CD14-positive monocyte (primary cell): ENCODE results near the gene AATK. TPM values are rescaled to one million over a fixed set of nuclear protein-coding genes. Genes with fewer than 3 reads are reported as not detected.

Source experiments
- DNase-seq, 3 donors: peaks; one replicate each; pipeline ENCODE4 v3.0.0-alpha.2; 2011 to 2022
- H2AFZ ChIP-seq: 2 replicates; pipeline ENCODE4 v1.6.0; 2012; ENCODE audit warnings: mild to moderate bottlenecking, low read depth, low read length, inconsistent platforms; ENCODE audit not compliant: insufficient read depth, poor library complexity, severe bottlenecking
- H3K27ac ChIP-seq, 2 donors: 1 replicate in 1 of 2; 2 replicates in 1 of 2; pipeline ENCODE4 v1.5.1; 2012 to 2013; ENCODE audit warnings: low read length in 2 of 2, control low read depth in 1 of 2, inconsistent platforms in 1 of 2, low read depth in 1 of 2, mild to moderate bottlenecking in 1 of 2
- H3K27me3 ChIP-seq, 2 donors: one replicate each; pipeline versions ENCODE4 v1.6.0 to v1.6.1; 2011 to 2013; ENCODE audit warnings: low read length in 2 of 2; ENCODE audit not compliant: control insufficient read depth in 2 of 2, insufficient read depth in 2 of 2
- H3K36me3 ChIP-seq, 2 donors: replicated peaks in 1 of 2; 1 replicate in 1 of 2; 2 replicates in 1 of 2; pipeline versions ENCODE4 v1.5.1 to v1.6.1; 2012 to 2013; ENCODE audit warnings: low read length in 2 of 2, control low read depth in 1 of 2, inconsistent platforms in 1 of 2, mild to moderate bottlenecking in 1 of 2; ENCODE audit not compliant: insufficient read depth in 2 of 2, control insufficient read depth in 1 of 2
- H3K4me1 ChIP-seq, 2 donors: 1 replicate in 1 of 2; 2 replicates in 1 of 2; pipeline versions ENCODE4 v1.5.1 to v1.6.1; 2012 to 2013; ENCODE audit warnings: low read length in 2 of 2, control low read depth in 1 of 2, inconsistent platforms in 1 of 2, mild to moderate bottlenecking in 1 of 2, moderate library complexity in 1 of 2; ENCODE audit not compliant: insufficient read depth in 2 of 2, control insufficient read depth in 1 of 2
- H3K4me2 ChIP-seq: replicated peaks from 2 replicates; pipeline ENCODE3; 2012; ENCODE audit warnings: low read length, moderate library complexity, mild to moderate bottlenecking; ENCODE audit not compliant: poor library complexity, severe bottlenecking; ENCODE audit errors: extremely low read depth
- H3K4me3 ChIP-seq, 3 experiments: fragments of 200-600 bp in 1 of 3; sonication (generic) in 1 of 3; replicated peaks in 1 of 3; 1 replicate in 2 of 3; 2 replicates in 1 of 3; pipeline ENCODE4 v1.5.1; 2011 to 2013; ENCODE audit warnings: low read length in 3 of 3, mild to moderate bottlenecking in 3 of 3, control low read depth in 2 of 3, low read depth in 2 of 3, inconsistent platforms in 1 of 3, moderate library complexity in 1 of 3
- H3K79me2 ChIP-seq: 2 replicates; pipeline ENCODE4 v1.6.0; 2012; ENCODE audit warnings: mild to moderate bottlenecking, control low read depth, inconsistent platforms, low read length, moderate library complexity; ENCODE audit not compliant: insufficient read depth
- H3K9ac ChIP-seq: 2 replicates; pipeline ENCODE4 v1.6.0; 2017; ENCODE audit warnings: low read length, mild to moderate bottlenecking; ENCODE audit not compliant: insufficient read depth, poor library complexity, severe bottlenecking
- H3K9me3 ChIP-seq, 2 donors: replicated peaks in 1 of 2; 1 replicate in 1 of 2; 2 replicates in 1 of 2; pipeline versions ENCODE4 v1.5.1 to v1.6.1; 2012 to 2013; ENCODE audit warnings: low read length in 2 of 2, control low read depth in 1 of 2; ENCODE audit not compliant: control insufficient read depth in 1 of 2, insufficient read depth in 1 of 2
- H4K20me1 ChIP-seq: 2 replicates; pipeline ENCODE4 v1.6.0; 2012; ENCODE audit warnings: mild to moderate bottlenecking, low read length, control low read depth, moderate library complexity; ENCODE audit not compliant: insufficient read depth
- H3K27ac Mint-ChIP-seq, 7 donors: one replicate each; pipeline ENCODE4 v1.8.0; 2020; ENCODE audit warnings: mild to moderate bottlenecking in 7 of 7, mixed read lengths in 7 of 7, moderate library complexity in 6 of 7, inconsistent platforms in 2 of 7
- H3K27me3 Mint-ChIP-seq, 3 donors: one replicate each; pipeline ENCODE4 v1.8.0; 2021 to 2022; ENCODE audit warnings: low read depth in 3 of 3, mild to moderate bottlenecking in 3 of 3, mixed read lengths in 3 of 3, moderate library complexity in 3 of 3, inconsistent platforms in 1 of 3
- H3K36me3 Mint-ChIP-seq, 2 donors: one replicate each; pipeline ENCODE4 v1.8.0; 2020; ENCODE audit warnings: mixed read lengths in 2 of 2, inconsistent platforms in 1 of 2, mild to moderate bottlenecking in 1 of 2
- H3K4me1 Mint-ChIP-seq: one replicate; pipeline ENCODE4 v1.8.0; 2020; ENCODE audit warnings: mild to moderate bottlenecking, mixed read lengths
- H3K4me3 Mint-ChIP-seq, 2 donors: one replicate each; pipeline ENCODE4 v1.8.0; 2020; ENCODE audit warnings: mild to moderate bottlenecking in 2 of 2, mixed read lengths in 2 of 2, moderate library complexity in 1 of 2
- H3K9me3 Mint-ChIP-seq, 7 donors: one replicate each; pipeline ENCODE4 v1.8.0; 2020 to 2022; ENCODE audit warnings: mixed read lengths in 7 of 7, mild to moderate bottlenecking in 6 of 7, moderate library complexity in 6 of 7, inconsistent platforms in 2 of 7
- WGBS: methylation state at CpG from one replicate; pipeline ENCODE4 v1.1.5; 2013; ENCODE audit warnings: missing lambda C conversion rate; ENCODE audit not compliant: insufficient coverage; 5-methylcytosine and 5-hydroxymethylcytosine counted together
- intact Hi-C, 2 donors: fragments of 100-400 bp; cut with micrococcal nuclease; formaldehyde crosslinking; loops; one replicate each; pipeline versions ENCODE4 v1.15.0 to v1.15.1; 2023
- polyA plus RNA-seq, 3 donors: library from polyadenylated mRNA; depleted of rRNA in 1 of 3; unstranded in 2 of 3; stranded (reverse) in 1 of 3; fragments of 300-500 nt in 2 of 3; fragments of >200 nt in 1 of 3; fragmentation: Illumina TruSeq in 2 of 3; gene quantifications; 1 replicate in 2 of 3; 2 replicates in 1 of 3; pipeline ENCODE4 v1.2.3, GENCODE V29; 2012 to 2021
- TF ChIP-seq, protein P1 (sequence below): fragments of 200-600 bp; IDR thresholded peaks from one replicate; pipeline ENCODE4 v1.8.0; 2022; ENCODE audit warnings: antibody characterized with exemption, mild to moderate bottlenecking

Gene AATK
- polyA plus RNA-seq, 3 donors = 0.93 to 15.3 (median 2.0) TPM

DNA sequence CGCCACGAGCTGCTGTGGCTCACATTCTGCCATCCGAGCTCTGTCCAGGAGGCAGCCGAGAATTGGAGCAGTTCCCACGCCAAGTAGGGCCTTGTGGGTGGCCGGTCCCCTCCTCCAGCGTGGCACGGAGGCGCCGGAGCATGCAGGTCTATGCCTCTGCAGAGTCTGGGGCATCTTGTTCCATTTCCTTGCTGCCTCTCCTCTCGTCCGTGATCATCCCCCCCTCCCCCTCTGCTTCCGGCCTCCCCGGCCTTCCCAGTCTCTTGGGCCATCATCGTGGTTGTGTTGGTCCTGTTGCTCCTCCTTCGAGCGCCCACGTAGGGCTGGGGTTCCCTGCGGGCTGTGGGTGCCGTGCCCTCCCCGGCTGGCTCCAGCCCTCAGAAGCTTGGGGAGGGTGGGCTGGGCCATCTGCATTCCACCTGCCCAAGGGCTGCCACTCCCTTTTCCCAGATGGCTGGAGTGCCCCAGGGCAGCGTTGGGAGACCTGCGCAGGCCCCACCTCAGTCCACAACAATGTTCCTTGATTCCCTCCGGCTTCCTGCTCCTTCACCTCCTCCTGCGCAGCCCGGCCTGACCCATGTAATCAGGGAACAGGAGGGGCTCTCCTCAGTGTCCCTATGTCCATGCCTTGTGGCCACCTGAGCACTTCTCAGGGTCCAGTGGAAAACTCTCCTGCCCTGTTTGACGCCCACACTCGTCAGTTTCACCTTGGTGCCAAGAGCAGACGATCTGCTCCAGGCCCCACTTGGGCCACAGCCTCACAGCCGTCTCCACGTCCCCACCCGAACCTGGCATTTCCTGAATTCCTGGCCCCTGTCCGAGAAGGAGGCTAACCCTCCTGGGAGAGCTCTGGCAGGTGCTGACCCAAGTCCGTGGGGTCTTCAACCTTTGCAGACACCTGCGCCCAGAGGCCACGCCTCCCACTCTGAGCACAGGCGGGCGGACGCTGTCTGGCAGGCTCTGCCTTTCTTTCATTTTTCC lies 94.0 kb downstream of the AATK start:
- 95% methylated on average over 32 of the region's 39 CpGs for WGBS
- intact Hi-C loops = no loop called here
- H3K4me3 ChIP-seq = no peak overlapping the region
- H2AFZ ChIP-seq = no peak overlapping the region
- no peak overlapping the region for H3K9ac ChIP-seq
- DNase-seq = no peak
- peaks cover 5% of the 10 kb centered on the region for H4K20me1 ChIP-seq
- H3K27me3 ChIP-seq = no peaks in the 10 kb centered on the region
- H3K4me1 ChIP-seq = no peaks in the 10 kb centered on the region
- H3K36me3 ChIP-seq = no peaks in the 10 kb centered on the region
- no peaks in the 10 kb centered on the region for H3K36me3 Mint-ChIP-seq
- no peak overlapping the region for H3K27ac ChIP-seq
- H3K4me2 ChIP-seq = no peak overlapping the region
- peaks cover 5% of the 10 kb centered on the region for H3K4me1 Mint-ChIP-seq
- peaks cover 0 to 2% (median 0%) of the 10 kb centered on the region in 7 donors for H3K9me3 Mint-ChIP-seq
- TF ChIP-seq, protein P1, sequence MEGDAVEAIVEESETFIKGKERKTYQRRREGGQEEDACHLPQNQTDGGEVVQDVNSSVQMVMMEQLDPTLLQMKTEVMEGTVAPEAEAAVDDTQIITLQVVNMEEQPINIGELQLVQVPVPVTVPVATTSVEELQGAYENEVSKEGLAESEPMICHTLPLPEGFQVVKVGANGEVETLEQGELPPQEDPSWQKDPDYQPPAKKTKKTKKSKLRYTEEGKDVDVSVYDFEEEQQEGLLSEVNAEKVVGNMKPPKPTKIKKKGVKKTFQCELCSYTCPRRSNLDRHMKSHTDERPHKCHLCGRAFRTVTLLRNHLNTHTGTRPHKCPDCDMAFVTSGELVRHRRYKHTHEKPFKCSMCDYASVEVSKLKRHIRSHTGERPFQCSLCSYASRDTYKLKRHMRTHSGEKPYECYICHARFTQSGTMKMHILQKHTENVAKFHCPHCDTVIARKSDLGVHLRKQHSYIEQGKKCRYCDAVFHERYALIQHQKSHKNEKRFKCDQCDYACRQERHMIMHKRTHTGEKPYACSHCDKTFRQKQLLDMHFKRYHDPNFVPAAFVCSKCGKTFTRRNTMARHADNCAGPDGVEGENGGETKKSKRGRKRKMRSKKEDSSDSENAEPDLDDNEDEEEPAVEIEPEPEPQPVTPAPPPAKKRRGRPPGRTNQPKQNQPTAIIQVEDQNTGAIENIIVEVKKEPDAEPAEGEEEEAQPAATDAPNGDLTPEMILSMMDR = no peak
- no peaks in the 10 kb centered on the region for H3K9me3 ChIP-seq
- H3K79me2 ChIP-seq = no peaks in the 10 kb centered on the region
- H3K27me3 Mint-ChIP-seq = peaks cover 6 to 7% (median 6%) of the 10 kb centered on the region in 3 donors
- no peak overlapping the region for H3K27ac Mint-ChIP-seq
- H3K4me3 Mint-ChIP-seq = no peak overlapping the region

DNA sequence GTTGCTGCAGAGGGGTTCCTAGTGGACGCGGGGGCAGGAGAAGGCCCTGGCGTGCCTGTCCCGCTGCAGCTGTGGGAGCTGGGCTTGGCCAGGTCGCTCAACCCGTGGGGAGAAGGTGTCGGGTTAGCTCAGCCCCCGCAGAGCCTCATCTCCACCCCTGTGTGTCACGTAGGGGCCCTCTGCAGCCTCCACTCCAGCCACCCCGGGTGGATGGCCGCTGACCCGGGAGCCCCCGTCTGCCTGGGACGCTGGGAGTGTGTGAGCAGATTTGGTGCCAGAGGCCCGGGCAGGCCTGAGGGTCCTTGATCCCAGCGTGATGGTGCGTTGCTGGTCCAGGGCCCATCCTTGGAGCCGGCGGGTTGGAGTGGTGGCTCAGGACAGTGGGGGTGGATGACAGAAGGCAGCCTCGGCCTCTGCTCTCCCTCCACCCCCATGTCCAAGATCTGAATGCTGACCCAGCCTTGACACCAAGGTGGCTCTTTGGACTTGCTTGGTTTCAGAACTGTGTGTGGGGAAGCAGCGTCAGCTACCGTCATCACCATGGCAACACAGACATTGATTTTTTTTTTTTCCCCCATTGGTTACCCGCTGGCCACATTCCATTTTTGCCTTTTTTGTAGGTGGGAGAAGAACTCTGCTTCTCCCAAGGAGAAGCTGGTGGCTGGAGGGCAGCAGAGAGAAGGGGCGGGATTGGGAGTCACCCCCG lies 95.3 kb downstream of the AATK start:
- Mint-ChIP-seq H3K27ac (peak overlapping the region in 1 of 7 donors; percentile 70), H3K27me3 (peaks cover 6 to 7% (median 6%) of the 10 kb centered on the region in 3 donors), H3K4me3 (no peak overlapping the region), H3K4me1 (peaks cover 5% of the 10 kb centered on the region), H3K9me3 (peaks cover 0 to 2% (median 0%) of the 10 kb centered on the region in 7 donors), H3K36me3 (no peaks in the 10 kb centered on the region)
- no peak overlapping the region for H3K27ac ChIP-seq
- no peak overlapping the region for H2AFZ ChIP-seq
- no peak overlapping the region for H3K4me2 ChIP-seq
- no peaks in the 10 kb centered on the region for H3K79me2 ChIP-seq
- no peaks in the 10 kb centered on the region for H3K36me3 ChIP-seq
- TF ChIP-seq, protein P1 = no peak
- DNase-seq = no peak
- H3K9me3 ChIP-seq = no peaks in the 10 kb centered on the region
- no peak overlapping the region for H3K4me3 ChIP-seq
- H3K4me1 ChIP-seq = no peaks in the 10 kb centered on the region
- intact Hi-C loops = no loop called here
- WGBS = 95% methylated on average over 18 of the region's 25 CpGs
- no peaks in the 10 kb centered on the region for H4K20me1 ChIP-seq
- no peaks in the 10 kb centered on the region for H3K27me3 ChIP-seq
- no peak overlapping the region for H3K9ac ChIP-seq
